GM19452 (cell line): Measurements from ENCODE around the gene JAKMIP1.

Experiments
- ATAC-seq: cut with Tn5 transposase; IDR thresholded peaks from one replicate; pipeline ENCODE4 v1.9.1; 2021; ENCODE audit not compliant: unreplicated experiment

The JAKMIP1 gene

DNA sequence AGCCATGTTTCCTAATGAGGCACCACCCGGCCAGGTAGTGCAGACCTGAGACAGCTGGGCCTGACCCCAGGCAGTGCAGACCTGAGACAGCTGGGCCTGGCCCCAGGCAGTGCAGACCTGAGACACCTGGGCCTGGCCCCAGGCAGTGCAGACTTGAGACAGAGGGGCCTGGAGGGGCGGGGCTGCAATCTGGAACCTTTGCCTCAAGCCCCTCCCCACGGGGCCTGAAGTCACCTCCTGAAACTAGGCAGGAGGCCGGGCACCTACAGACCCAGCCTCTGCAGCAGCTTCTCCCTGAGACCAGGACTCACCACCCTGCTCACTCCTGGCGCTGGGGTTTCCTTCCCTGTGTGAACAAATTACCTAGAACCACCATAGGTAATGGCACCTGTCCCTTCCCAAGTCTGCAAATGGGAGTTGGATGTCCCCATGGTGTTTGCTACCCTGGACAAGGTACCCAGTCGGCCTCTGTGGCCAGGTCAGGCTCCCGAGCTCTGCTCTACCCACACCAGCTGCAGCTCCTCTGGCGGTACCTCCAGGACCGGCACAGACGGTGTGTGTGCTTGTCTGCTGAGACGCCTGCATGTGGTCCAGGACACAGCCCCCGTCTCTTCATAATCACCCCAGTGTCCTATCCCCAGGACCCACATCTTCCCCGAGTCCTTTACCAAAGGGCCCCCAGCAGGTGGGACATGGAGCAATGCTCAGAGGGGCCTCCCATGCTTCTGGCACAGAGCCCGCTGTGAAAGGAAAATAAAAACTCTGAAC, 129.0 kb downstream of the JAKMIP1 start:
- ATAC-seq, result no peak

- ATAC-seq, result no peak
Observed at GRCh38 chr4:6069845-6070709, 130.3 kb downstream of the JAKMIP1 start.

- ATAC-seq, result no peak
Observed at GRCh38 chr4:6068986-6069385, 131.4 kb downstream of the JAKMIP1 start.

- ATAC-seq, result no peak
Observed at GRCh38 chr4:6065934-6066590, 134.3 kb downstream of the JAKMIP1 start.

DNA sequence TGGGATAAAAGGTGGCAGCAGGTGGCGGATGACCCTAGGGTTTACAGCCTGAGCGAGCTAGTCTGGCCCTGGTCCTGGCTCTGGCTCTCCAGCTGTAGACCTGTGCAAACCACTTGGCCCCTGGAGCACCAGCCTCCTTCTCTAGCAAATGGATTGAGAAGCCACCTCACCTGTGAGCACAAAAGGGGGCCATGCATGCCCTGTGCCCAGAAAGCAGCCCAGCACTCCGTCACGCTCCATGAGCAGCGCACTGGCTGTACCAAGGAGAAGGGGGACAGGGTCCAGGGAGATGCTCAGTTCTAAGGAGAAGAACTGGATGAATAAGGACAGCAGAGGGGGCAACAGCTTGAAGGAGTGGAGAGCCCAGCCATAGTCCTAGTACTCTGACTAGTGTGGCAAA, 135.2 kb downstream of the JAKMIP1 start:
- ATAC-seq, result no peak

GRCh38 chr4:6064383-6064782, 136.0 kb downstream of the JAKMIP1 start:
- no peak for ATAC-seq

DNA sequence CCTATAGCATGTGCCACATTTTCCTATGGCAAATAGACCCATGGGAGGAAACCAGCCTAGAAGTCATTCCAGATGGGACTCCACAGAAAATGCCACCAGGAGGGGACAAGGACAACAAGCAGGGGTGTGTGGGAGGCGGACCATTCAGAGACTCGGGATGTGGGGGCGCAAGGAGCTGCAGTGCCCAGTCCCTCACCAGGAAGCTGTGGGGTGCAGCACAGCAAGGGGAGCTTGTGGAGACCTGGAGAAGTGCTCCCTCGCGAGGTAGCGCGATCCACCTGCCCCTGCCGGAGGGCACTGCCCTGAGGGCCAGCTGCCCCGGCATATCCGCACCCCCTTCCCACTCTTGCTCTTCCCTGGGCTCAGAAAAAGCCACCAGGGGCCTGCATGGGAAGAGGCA, 136.7 kb downstream of the JAKMIP1 start:
- ATAC-seq, result no peak

- ATAC-seq, result no peak
Observed at GRCh38 chr4:6062133-6062532, 138.2 kb downstream of the JAKMIP1 start.

DNA sequence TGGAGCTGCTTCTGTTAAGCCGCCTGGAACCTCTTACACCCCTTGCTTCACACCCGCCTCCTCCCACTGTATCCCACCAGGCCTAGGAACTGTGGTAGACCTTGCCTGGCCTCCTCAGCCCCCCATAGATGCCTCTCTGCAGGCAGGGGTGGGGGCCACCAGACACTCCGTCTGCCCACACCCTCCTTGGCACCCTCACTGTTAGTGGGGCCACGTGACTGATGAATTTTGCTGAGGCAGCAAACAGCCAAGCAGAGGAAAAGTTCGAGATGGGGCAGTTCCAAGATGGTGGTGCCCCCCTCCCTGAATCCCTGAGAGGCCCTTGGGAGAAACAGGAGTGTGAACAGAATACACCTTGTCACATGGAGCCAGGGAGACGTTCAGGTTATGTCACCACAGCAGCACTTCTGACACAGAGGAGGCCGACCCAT, 141.0 kb downstream of the JAKMIP1 start:
- no peak for ATAC-seq

GRCh38 chr4:6058531-6059374, 141.6 kb downstream of the JAKMIP1 start:
- no peak for ATAC-seq

- ATAC-seq, result no peak
Observed at GRCh38 chr4:6056976-6057766, 143.2 kb downstream of the JAKMIP1 start.

GRCh38 chr4:6055436-6055835, 144.9 kb downstream of the JAKMIP1 start:
- no peak for ATAC-seq

GRCh38 chr4:6055030-6055429, 145.3 kb downstream of the JAKMIP1 start:
- ATAC-seq, result no peak

- ATAC-seq, result no peak
Observed at GRCh38 chr4:6054162-6054922, 146.0 kb downstream of the JAKMIP1 start.

DNA sequence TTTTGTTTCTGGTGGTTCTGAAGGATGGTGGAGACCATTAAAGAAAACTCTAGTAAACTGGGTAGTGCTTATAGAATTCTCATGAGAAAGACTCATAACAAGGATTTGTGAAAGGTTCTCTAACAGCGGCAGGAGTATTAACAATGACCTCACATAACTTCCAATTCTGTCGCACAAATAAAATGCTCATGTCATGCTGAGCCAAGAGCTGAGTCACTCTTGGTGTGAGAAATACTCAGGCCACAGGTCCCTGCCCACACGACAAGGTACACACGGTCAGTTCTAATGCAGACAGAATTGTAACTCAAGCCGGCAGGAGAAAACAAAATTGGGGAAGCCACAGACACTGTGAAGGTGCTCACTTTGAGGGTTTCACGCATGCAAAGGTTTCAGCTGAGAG, 147.7 kb downstream of the JAKMIP1 start:
- no peak for ATAC-seq

- ATAC-seq, result no peak
Observed at GRCh38 chr4:6050551-6050950, 149.8 kb downstream of the JAKMIP1 start.

DNA sequence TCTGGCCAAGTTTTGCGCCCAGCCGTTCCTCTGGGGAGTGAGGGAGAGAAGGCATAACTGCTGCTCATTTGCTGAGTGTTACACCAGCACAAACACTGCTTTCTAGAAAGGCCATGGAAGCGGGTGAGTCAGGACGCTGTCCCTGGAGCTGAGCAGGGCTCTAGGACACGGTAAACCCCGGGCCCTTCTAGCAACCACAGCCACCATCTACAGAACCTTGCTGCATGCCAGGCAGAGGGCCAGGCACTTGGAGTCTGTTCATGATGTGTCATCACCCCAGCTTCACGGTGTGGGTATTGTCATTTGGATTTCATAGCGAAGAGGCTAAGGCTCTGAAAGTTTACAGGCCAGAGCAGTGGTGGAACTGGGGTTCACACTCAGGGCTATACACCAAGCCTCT, 150.4 kb downstream of the JAKMIP1 start:
- no peak for ATAC-seq

GRCh38 chr4:6049278-6049677, 151.1 kb downstream of the JAKMIP1 start:
- ATAC-seq, result no peak

DNA sequence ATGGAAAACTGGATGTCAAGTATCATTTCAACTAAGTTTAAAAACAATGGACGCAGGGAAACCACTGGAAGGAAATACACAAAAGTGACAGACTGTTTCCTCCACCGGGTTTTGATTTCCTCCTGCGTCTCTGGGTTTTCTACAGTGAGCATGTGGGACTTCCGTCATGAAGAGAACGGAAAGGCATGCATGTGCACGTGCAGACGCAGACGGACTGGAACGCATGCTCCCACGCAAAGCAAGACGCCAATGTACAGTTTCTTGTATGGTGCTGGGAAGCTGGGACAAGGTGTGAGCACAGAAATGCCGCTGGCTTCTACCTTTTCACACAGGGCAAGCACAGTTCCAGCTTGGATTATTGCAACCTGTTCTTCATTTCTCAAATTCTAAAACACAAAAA, 151.8 kb downstream of the JAKMIP1 start:
- ATAC-seq, result no peak
